CD14-positive monocyte (primary cell): ENCODE data around the gene SH3BP5. TPM values are rescaled to one million over a fixed set of nuclear protein-coding genes. Genes with fewer than 3 reads are reported as not detected.

Experiments
- DNase-seq, 3 donors: peaks; one replicate each; pipeline ENCODE4 v3.0.0-alpha.2; 2011 to 2022
- H2AFZ ChIP-seq: 2 replicates; pipeline ENCODE4 v1.6.0; 2012; ENCODE audit warnings: mild to moderate bottlenecking, low read depth, low read length, inconsistent platforms; ENCODE audit not compliant: insufficient read depth, poor library complexity, severe bottlenecking
- H3K27ac ChIP-seq, 2 donors: 1 replicate in 1 of 2; 2 replicates in 1 of 2; pipeline ENCODE4 v1.5.1; 2012 to 2013; ENCODE audit warnings: low read length in 2 of 2, control low read depth in 1 of 2, inconsistent platforms in 1 of 2, low read depth in 1 of 2, mild to moderate bottlenecking in 1 of 2
- H3K27me3 ChIP-seq, 2 donors: one replicate each; pipeline versions ENCODE4 v1.6.0 to v1.6.1; 2011 to 2013; ENCODE audit warnings: low read length in 2 of 2; ENCODE audit not compliant: control insufficient read depth in 2 of 2, insufficient read depth in 2 of 2
- H3K36me3 ChIP-seq, 2 donors: replicated peaks in 1 of 2; 1 replicate in 1 of 2; 2 replicates in 1 of 2; pipeline versions ENCODE4 v1.5.1 to v1.6.1; 2012 to 2013; ENCODE audit warnings: low read length in 2 of 2, control low read depth in 1 of 2, inconsistent platforms in 1 of 2, mild to moderate bottlenecking in 1 of 2; ENCODE audit not compliant: insufficient read depth in 2 of 2, control insufficient read depth in 1 of 2
- H3K4me1 ChIP-seq, 2 donors: 1 replicate in 1 of 2; 2 replicates in 1 of 2; pipeline versions ENCODE4 v1.5.1 to v1.6.1; 2012 to 2013; ENCODE audit warnings: low read length in 2 of 2, control low read depth in 1 of 2, inconsistent platforms in 1 of 2, mild to moderate bottlenecking in 1 of 2, moderate library complexity in 1 of 2; ENCODE audit not compliant: insufficient read depth in 2 of 2, control insufficient read depth in 1 of 2
- H3K4me2 ChIP-seq: replicated peaks from 2 replicates; pipeline ENCODE3; 2012; ENCODE audit warnings: low read length, moderate library complexity, mild to moderate bottlenecking; ENCODE audit not compliant: poor library complexity, severe bottlenecking; ENCODE audit errors: extremely low read depth
- H3K4me3 ChIP-seq, 3 experiments: fragments of 200-600 bp in 1 of 3; sonication (generic) in 1 of 3; replicated peaks in 1 of 3; 1 replicate in 2 of 3; 2 replicates in 1 of 3; pipeline ENCODE4 v1.5.1; 2011 to 2013; ENCODE audit warnings: low read length in 3 of 3, mild to moderate bottlenecking in 3 of 3, control low read depth in 2 of 3, low read depth in 2 of 3, inconsistent platforms in 1 of 3, moderate library complexity in 1 of 3
- H3K79me2 ChIP-seq: 2 replicates; pipeline ENCODE4 v1.6.0; 2012; ENCODE audit warnings: mild to moderate bottlenecking, control low read depth, inconsistent platforms, low read length, moderate library complexity; ENCODE audit not compliant: insufficient read depth
- H3K9ac ChIP-seq: 2 replicates; pipeline ENCODE4 v1.6.0; 2017; ENCODE audit warnings: low read length, mild to moderate bottlenecking; ENCODE audit not compliant: insufficient read depth, poor library complexity, severe bottlenecking
- H3K9me3 ChIP-seq, 2 donors: replicated peaks in 1 of 2; 1 replicate in 1 of 2; 2 replicates in 1 of 2; pipeline versions ENCODE4 v1.5.1 to v1.6.1; 2012 to 2013; ENCODE audit warnings: low read length in 2 of 2, control low read depth in 1 of 2; ENCODE audit not compliant: control insufficient read depth in 1 of 2, insufficient read depth in 1 of 2
- H4K20me1 ChIP-seq: 2 replicates; pipeline ENCODE4 v1.6.0; 2012; ENCODE audit warnings: mild to moderate bottlenecking, low read length, control low read depth, moderate library complexity; ENCODE audit not compliant: insufficient read depth
- H3K27ac Mint-ChIP-seq, 7 donors: one replicate each; pipeline ENCODE4 v1.8.0; 2020; ENCODE audit warnings: mild to moderate bottlenecking in 7 of 7, mixed read lengths in 7 of 7, moderate library complexity in 6 of 7, inconsistent platforms in 2 of 7
- H3K27me3 Mint-ChIP-seq, 3 donors: one replicate each; pipeline ENCODE4 v1.8.0; 2021 to 2022; ENCODE audit warnings: low read depth in 3 of 3, mild to moderate bottlenecking in 3 of 3, mixed read lengths in 3 of 3, moderate library complexity in 3 of 3, inconsistent platforms in 1 of 3
- H3K36me3 Mint-ChIP-seq, 2 donors: one replicate each; pipeline ENCODE4 v1.8.0; 2020; ENCODE audit warnings: mixed read lengths in 2 of 2, inconsistent platforms in 1 of 2, mild to moderate bottlenecking in 1 of 2
- H3K4me1 Mint-ChIP-seq: one replicate; pipeline ENCODE4 v1.8.0; 2020; ENCODE audit warnings: mild to moderate bottlenecking, mixed read lengths
- H3K4me3 Mint-ChIP-seq, 2 donors: one replicate each; pipeline ENCODE4 v1.8.0; 2020; ENCODE audit warnings: mild to moderate bottlenecking in 2 of 2, mixed read lengths in 2 of 2, moderate library complexity in 1 of 2
- H3K9me3 Mint-ChIP-seq, 7 donors: one replicate each; pipeline ENCODE4 v1.8.0; 2020 to 2022; ENCODE audit warnings: mixed read lengths in 7 of 7, mild to moderate bottlenecking in 6 of 7, moderate library complexity in 6 of 7, inconsistent platforms in 2 of 7
- WGBS: methylation state at CpG from one replicate; pipeline ENCODE4 v1.1.5; 2013; ENCODE audit warnings: missing lambda C conversion rate; ENCODE audit not compliant: insufficient coverage; 5-methylcytosine and 5-hydroxymethylcytosine counted together
- intact Hi-C, 2 donors: fragments of 100-400 bp; cut with micrococcal nuclease; formaldehyde crosslinking; loops; one replicate each; pipeline versions ENCODE4 v1.15.0 to v1.15.1; 2023
- polyA plus RNA-seq, 3 donors: library from polyadenylated mRNA; depleted of rRNA in 1 of 3; unstranded in 2 of 3; stranded (reverse) in 1 of 3; fragments of 300-500 nt in 2 of 3; fragments of >200 nt in 1 of 3; fragmentation: Illumina TruSeq in 2 of 3; gene quantifications; 1 replicate in 2 of 3; 2 replicates in 1 of 3; pipeline ENCODE4 v1.2.3, GENCODE V29; 2012 to 2021
- TF ChIP-seq, protein P1 (sequence below): fragments of 200-600 bp; IDR thresholded peaks from one replicate; pipeline ENCODE4 v1.8.0; 2022; ENCODE audit warnings: antibody characterized with exemption, mild to moderate bottlenecking

Gene SH3BP5
- polyA plus RNA-seq, 3 donors, result 10.7 to 29.6 (median 22.8) TPM

GRCh38 chr3:15215996-15216395, 116.4 kb downstream of the SH3BP5 start:
- intact Hi-C loops, result no loop called here
- H3K27ac ChIP-seq, result peak overlapping the region; percentile 42 to 70
- H3K27me3 ChIP-seq, result no peaks in the 10 kb centered on the region
- H3K27ac Mint-ChIP-seq, result peak overlapping the region; percentile 42 to 86 (median 74)
- no peaks in the 10 kb centered on the region for H3K9me3 ChIP-seq
- no peak overlapping the region for H3K4me3 ChIP-seq
- 0% methylated on average over 1 of the region's 2 CpGs for WGBS
- TF ChIP-seq, protein P1, sequence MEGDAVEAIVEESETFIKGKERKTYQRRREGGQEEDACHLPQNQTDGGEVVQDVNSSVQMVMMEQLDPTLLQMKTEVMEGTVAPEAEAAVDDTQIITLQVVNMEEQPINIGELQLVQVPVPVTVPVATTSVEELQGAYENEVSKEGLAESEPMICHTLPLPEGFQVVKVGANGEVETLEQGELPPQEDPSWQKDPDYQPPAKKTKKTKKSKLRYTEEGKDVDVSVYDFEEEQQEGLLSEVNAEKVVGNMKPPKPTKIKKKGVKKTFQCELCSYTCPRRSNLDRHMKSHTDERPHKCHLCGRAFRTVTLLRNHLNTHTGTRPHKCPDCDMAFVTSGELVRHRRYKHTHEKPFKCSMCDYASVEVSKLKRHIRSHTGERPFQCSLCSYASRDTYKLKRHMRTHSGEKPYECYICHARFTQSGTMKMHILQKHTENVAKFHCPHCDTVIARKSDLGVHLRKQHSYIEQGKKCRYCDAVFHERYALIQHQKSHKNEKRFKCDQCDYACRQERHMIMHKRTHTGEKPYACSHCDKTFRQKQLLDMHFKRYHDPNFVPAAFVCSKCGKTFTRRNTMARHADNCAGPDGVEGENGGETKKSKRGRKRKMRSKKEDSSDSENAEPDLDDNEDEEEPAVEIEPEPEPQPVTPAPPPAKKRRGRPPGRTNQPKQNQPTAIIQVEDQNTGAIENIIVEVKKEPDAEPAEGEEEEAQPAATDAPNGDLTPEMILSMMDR, result peak; percentile 22
- peaks cover 36 to 44% of the 10 kb centered on the region in 2 donors for H3K4me1 ChIP-seq
- peaks cover 57 to 75% of the 10 kb centered on the region in 2 donors for H3K36me3 Mint-ChIP-seq
- peaks cover 43% of the 10 kb centered on the region for H3K4me1 Mint-ChIP-seq
- no peaks in the 10 kb centered on the region for H3K27me3 Mint-ChIP-seq
- H2AFZ ChIP-seq, result no peak overlapping the region
- peaks cover 18% of the 10 kb centered on the region for H4K20me1 ChIP-seq
- DNase-seq, result peak in 2 of 3 donors; percentile 6 to 48
- no peaks in the 10 kb centered on the region for H3K9me3 Mint-ChIP-seq
- H3K79me2 ChIP-seq, result peaks cover 18% of the 10 kb centered on the region
- H3K9ac ChIP-seq, result no peak overlapping the region
- peak overlapping the region; percentile 29 for H3K4me2 ChIP-seq
- peak overlapping the region in 1 of 2 donors; percentile 3 for H3K4me3 Mint-ChIP-seq
- H3K36me3 ChIP-seq, result peaks cover 53 to 77% of the 10 kb centered on the region in 2 donors

- no peak overlapping the region for H3K9ac ChIP-seq
- peak overlapping the region in 1 of 2 donors; percentile 70 for H3K27ac ChIP-seq
- H3K9me3 Mint-ChIP-seq, result no peaks in the 10 kb centered on the region
- intact Hi-C loops, result no loop called here
- DNase-seq, result no peak
- peak overlapping the region in 4 of 7 donors; percentile 13 to 77 (median 60) for H3K27ac Mint-ChIP-seq
- H2AFZ ChIP-seq, result no peak overlapping the region
- H3K4me1 ChIP-seq, result peaks cover 36 to 39% of the 10 kb centered on the region in 2 donors
- peaks cover 55 to 72% of the 10 kb centered on the region in 2 donors for H3K36me3 Mint-ChIP-seq
- H4K20me1 ChIP-seq, result peaks cover 30% of the 10 kb centered on the region
- no CpG with 5 or more reads among the region's 1 CpG for WGBS
- H3K9me3 ChIP-seq, result no peaks in the 10 kb centered on the region
- no peak overlapping the region for H3K4me3 ChIP-seq
- TF ChIP-seq, protein P1, result no peak
- peaks cover 31% of the 10 kb centered on the region for H3K79me2 ChIP-seq
- peaks cover 52 to 73% of the 10 kb centered on the region in 2 donors for H3K36me3 ChIP-seq
- H3K4me1 Mint-ChIP-seq, result peaks cover 45% of the 10 kb centered on the region
- no peak overlapping the region for H3K4me2 ChIP-seq
- no peaks in the 10 kb centered on the region for H3K27me3 Mint-ChIP-seq
- no peaks in the 10 kb centered on the region for H3K27me3 ChIP-seq
- H3K4me3 Mint-ChIP-seq, result no peak overlapping the region
Observed at GRCh38 chr3:15214758-15215157, 117.6 kb downstream of the SH3BP5 start.
